Stomach (tissue), 4 donors: ENCODE measurements around the gene ARHGAP24.

Source experiments
- CTCF ChIP-seq, 7 experiments: fragments of 450-650 bp in 4 of 7; fragments of 200-600 bp in 3 of 7; sonication (generic) in 3 of 7; IDR thresholded peaks; one replicate each; pipeline ENCODE4 v1.5.1; 2016 to 2019; ENCODE audit warnings: antibody characterized with exemption in 7 of 7, control low read depth in 2 of 7, mild to moderate bottlenecking in 1 of 7
- POLR2A ChIP-seq, 4 donors: fragments of 450-650 bp; IDR thresholded peaks; one replicate each; pipeline ENCODE4 v1.6.1; 2016; ENCODE audit warnings: antibody characterized with exemption in 4 of 4, control low read depth in 2 of 4, mild to moderate bottlenecking in 1 of 4, moderate library complexity in 1 of 4
- POLR2AphosphoS5 ChIP-seq, 3 donors: sonication (generic); formaldehyde crosslinking; IDR thresholded peaks; one replicate each; pipeline ENCODE4 v1.6.1; 2016; ENCODE audit warnings: antibody characterized with exemption in 3 of 3

GRCh38 chr4:85446141-85446861 is 28.6 kb upstream of the ARHGAP24 start:
- TF ChIP-seq POLR2A (IDR thresholded peaks at IDR 0.05) (no peak), CTCF (IDR thresholded peaks at IDR 0.05) (no peak), POLR2AphosphoS5 (IDR thresholded peaks at IDR 0.05) (no peak)
